GM23338 (cell line): ENCODE results near the gene SLC32A1.

Experiments
- CREB1 ChIP-seq: fragments of 250-450 bp; sonication (Bioruptor Pico); IDR thresholded peaks from 2 replicates; pipeline ENCODE4 v1.5.0; 2020; ENCODE audit warnings: low read depth, mild to moderate bottlenecking, moderate library complexity
- CTCF ChIP-seq, 2 experiments: fragments of 200-600 bp in 1 of 2; sonication (generic) in 1 of 2; conservative IDR thresholded peaks; 2 replicates each; pipeline versions ENCODE4 v1.5.1 to v1.6.1; 2016 to 2017; ENCODE audit warnings: antibody characterized with exemption in 2 of 2, low read depth in 2 of 2, mild to moderate bottlenecking in 2 of 2, moderate library complexity in 1 of 2
- POLR2AphosphoS5 ChIP-seq: IDR thresholded peaks from 2 replicates; pipeline ENCODE4 v1.6.1; 2016; ENCODE audit warnings: antibody characterized with exemption, low read depth
- REST ChIP-seq: IDR thresholded peaks from one replicate; pipeline ENCODE4 v1.6.1; 2018; ENCODE audit warnings: antibody characterized with exemption; ENCODE audit not compliant: unreplicated experiment
- STAT1 ChIP-seq: IDR thresholded peaks from one replicate; pipeline ENCODE4 v1.6.1; 2016; ENCODE audit warnings: antibody characterized with exemption; ENCODE audit not compliant: unreplicated experiment
- ZNF331 ChIP-seq: fragments of 250-450 bp; sonication (Bioruptor Pico); IDR thresholded peaks from 2 replicates; pipeline ENCODE4 v1.5.0; 2020; ENCODE audit warnings: low read depth, mild to moderate bottlenecking, moderate library complexity

DNA sequence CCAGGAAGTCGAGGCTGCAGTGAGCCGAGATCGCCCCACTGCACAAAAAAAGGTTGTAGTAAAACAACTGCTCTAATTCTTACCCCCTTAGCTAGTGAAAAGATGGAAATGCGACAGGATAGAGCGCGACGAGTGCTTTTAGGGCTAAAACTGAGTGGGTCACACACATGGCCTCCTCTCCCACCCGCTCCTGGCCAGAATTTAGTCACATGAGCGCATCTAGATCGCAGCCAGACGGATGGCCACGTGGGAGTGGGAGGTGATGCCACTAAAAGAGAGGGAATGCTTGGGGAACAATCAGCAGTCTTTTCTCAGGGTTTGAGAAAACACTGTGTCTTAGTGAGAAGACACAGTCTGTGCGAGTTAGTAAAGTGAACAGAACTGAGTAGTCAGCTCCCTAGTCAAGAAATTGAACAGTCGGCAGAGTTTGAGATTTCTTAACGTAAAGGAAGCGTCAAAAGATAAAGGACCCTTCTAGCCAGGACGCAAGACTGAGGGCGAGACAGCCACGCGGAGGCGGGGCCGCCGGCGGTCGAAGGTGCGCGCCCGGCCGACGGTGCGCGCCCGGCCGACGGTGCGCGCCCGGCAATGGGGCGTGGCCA lies 23.3 kb downstream of the SLC32A1 start:
- TF ChIP-seq POLR2AphosphoS5 = no peak
- no peak for TF ChIP-seq CTCF (conservative IDR thresholded peaks at IDR 0.05; ENCODE audit: low read depth in 2 of 2)
- TF ChIP-seq REST = no peak
- TF ChIP-seq ZNF331 = no peak
- TF ChIP-seq STAT1 = no peak
- TF ChIP-seq CREB1 (CRISPR knock-in tag) = no peak
